WI38 (cell line): Measurements from ENCODE around the gene AMZ2.

Experiments used
- H3K4me3 ChIP-seq: 2 replicates; pipeline ENCODE4 v1.5.1; 2011; ENCODE audit warnings: low read depth, mild to moderate bottlenecking, control low read depth, low read length
- CTCF ChIP-seq: IDR thresholded peaks from 2 replicates; pipeline ENCODE4 v1.5.1; 2012; ENCODE audit warnings: low read depth, mild to moderate bottlenecking, control low read depth, low read length

Gene AMZ2

GRCh38 chr17:68289936-68290267 lies 42.1 kb downstream of the AMZ2 start:
- H3K4me3 ChIP-seq, result peak overlapping the region; percentile 69; the same call in 1 of the 2 replicates
- TF ChIP-seq CTCF, result no peak

GRCh38 chr17:68290268-68290954 lies 42.6 kb downstream of the AMZ2 start:
- TF ChIP-seq CTCF, result no peak
- H3K4me3 ChIP-seq, result peak overlapping the region; percentile 69

GRCh38 chr17:68290955-68291835 lies 43.4 kb downstream of the AMZ2 start, which contains the start of the genes ARSG and SLC16A6:
TSS of gene ARSG (plus strand) at chr17:68291495. CDS start at chr17:68307494, 15,999 bp downstream.
TSS of gene SLC16A6 (minus strand) at chr17:68291127. CDS start at chr17:68278320, 12,807 bp downstream.
- TF ChIP-seq CTCF, result no peak
- peak within 1 kb of the TSS; percentile 69 for H3K4me3 ChIP-seq

GRCh38 chr17:68291836-68292688 lies 44.2 kb downstream of the AMZ2 start:
- no peak for TF ChIP-seq CTCF
- H3K4me3 ChIP-seq, result peak overlapping the region; percentile 69

- H3K4me3 ChIP-seq, result no peak overlapping the region
Observed at GRCh38 chr17:68292689-68293040, 44.8 kb downstream of the AMZ2 start.

More at GRCh38 chr17:68292689-68293040, 44.8 kb downstream of the AMZ2 start:
- no peak for TF ChIP-seq CTCF
